GM23338 (cell line): ENCODE measurements around the gene PIAS1. TPM values are rescaled to one million over a fixed set of nuclear protein-coding genes. Genes with fewer than 3 reads are reported as not detected.

ENCODE experiments used
- ATAC-seq: fragments of 200-7000 bp; cut with Tn5 transposase; 3 replicates; pipeline ENCODE4 v1.9.1; 2020
- DNase-seq: peaks from one replicate; pipeline ENCODE4 v3.0.0-alpha.2; 2015; ENCODE audit warnings: low spot score
- H2AFZ ChIP-seq: fragments of 200-600 bp; sonication (generic); 2 replicates; pipeline ENCODE4 v1.8.0; 2016; ENCODE audit warnings: antibody characterized with exemption, mild to moderate bottlenecking, moderate library complexity
- H3F3A ChIP-seq: fragments of 200-600 bp; sonication (generic); replicated peaks from 2 replicates; pipeline ENCODE4 v1.8.0; 2017; ENCODE audit warnings: antibody characterized with exemption, mixed run types, low read depth
- H3K27ac ChIP-seq: fragments of 200-600 bp; sonication (generic); 2 replicates; pipeline ENCODE4 v1.6.1; 2016; ENCODE audit warnings: low read depth
- H3K27me3 ChIP-seq: fragments of 200-600 bp; sonication (generic); 2 replicates; pipeline ENCODE4 v1.8.0; 2016; ENCODE audit warnings: mild to moderate bottlenecking, mixed run types, moderate library complexity; ENCODE audit not compliant: insufficient read depth
- H3K36me3 ChIP-seq: fragments of 200-600 bp; sonication (generic); 2 replicates; pipeline ENCODE4 v1.8.0; 2016; ENCODE audit warnings: mild to moderate bottlenecking; ENCODE audit not compliant: insufficient read depth
- H3K4me1 ChIP-seq: fragments of 200-600 bp; sonication (generic); 2 replicates; pipeline ENCODE4 v1.8.0; 2016; ENCODE audit warnings: mild to moderate bottlenecking, moderate library complexity; ENCODE audit not compliant: insufficient read depth
- H3K4me2 ChIP-seq: fragments of 200-600 bp; sonication (generic); 2 replicates; pipeline ENCODE4 v1.7.1; 2017; ENCODE audit warnings: mixed run types
- H3K4me3 ChIP-seq: fragments of 200-600 bp; sonication (generic); 2 replicates; pipeline ENCODE4 v1.6.1; 2016; ENCODE audit warnings: mixed run types
- H3K79me2 ChIP-seq: fragments of 200-600 bp; sonication (generic); replicated peaks from 2 replicates; pipeline ENCODE4 v1.8.0; 2017; ENCODE audit warnings: mild to moderate bottlenecking; ENCODE audit not compliant: insufficient read depth
- H3K9me2 ChIP-seq: fragments of 200-600 bp; sonication (generic); 2 replicates; pipeline ENCODE4 v1.8.0; 2017; ENCODE audit not compliant: insufficient read depth
- H4K20me1 ChIP-seq: fragments of 200-600 bp; sonication (generic); replicated peaks from 2 replicates; pipeline ENCODE4 v1.8.0; 2017; ENCODE audit warnings: mild to moderate bottlenecking; ENCODE audit not compliant: insufficient read depth
- H3K27ac Mint-ChIP-seq: 2 replicates; pipeline ENCODE4 v1.8.0; 2020; ENCODE audit warnings: inconsistent platforms, mild to moderate bottlenecking, moderate library complexity, mixed read lengths
- H3K27me3 Mint-ChIP-seq: 3 replicates; pipeline ENCODE4 v1.8.0; 2022; ENCODE audit warnings: low read depth, mild to moderate bottlenecking, moderate library complexity, mixed read lengths, inconsistent platforms; ENCODE audit not compliant: insufficient read depth, poor library complexity
- H3K36me3 Mint-ChIP-seq: 3 replicates; pipeline ENCODE4 v1.8.0; 2021; ENCODE audit warnings: low read depth, mild to moderate bottlenecking, inconsistent platforms, moderate library complexity, mixed read lengths
- H3K4me1 Mint-ChIP-seq: 3 replicates; pipeline ENCODE4 v1.8.0; 2020; ENCODE audit warnings: mild to moderate bottlenecking, inconsistent platforms, mixed read lengths
- H3K4me3 Mint-ChIP-seq: 3 replicates; pipeline ENCODE4 v1.8.0; 2021; ENCODE audit warnings: moderate library complexity, mild to moderate bottlenecking, inconsistent platforms, mixed read lengths
- H3K9me3 Mint-ChIP-seq: 3 replicates; pipeline ENCODE4 v1.8.0; 2020; ENCODE audit warnings: moderate library complexity, mild to moderate bottlenecking, inconsistent platforms, mixed read lengths
- CREB1 ChIP-seq: fragments of 250-450 bp; sonication (Bioruptor Pico); IDR thresholded peaks from 2 replicates; pipeline ENCODE4 v1.5.0; 2020; ENCODE audit warnings: low read depth, mild to moderate bottlenecking, moderate library complexity
- EZH2 ChIP-seq: fragments of 200-600 bp; sonication (generic); IDR thresholded peaks from one replicate; pipeline ENCODE4 v1.8.0; 2017; ENCODE audit warnings: antibody characterized with exemption, mild to moderate bottlenecking, low read depth; ENCODE audit not compliant: unreplicated experiment
- EZH2phosphoT487 ChIP-seq: fragments of 200-600 bp; sonication (generic); IDR thresholded peaks from one replicate; pipeline ENCODE4 v1.8.1; 2018; ENCODE audit warnings: antibody characterized with exemption; ENCODE audit not compliant: unreplicated experiment
- JUNB ChIP-seq: IDR thresholded peaks from one replicate; pipeline ENCODE4 v1.6.1; 2016; ENCODE audit warnings: antibody characterized with exemption; ENCODE audit not compliant: unreplicated experiment
- NANOG ChIP-seq: IDR thresholded peaks from 2 replicates; pipeline ENCODE4 v1.6.1; 2016; ENCODE audit warnings: antibody characterized with exemption, borderline replicate concordance
- POLR2AphosphoS5 ChIP-seq: IDR thresholded peaks from 2 replicates; pipeline ENCODE4 v1.6.1; 2016; ENCODE audit warnings: antibody characterized with exemption, low read depth
- STAT1 ChIP-seq: IDR thresholded peaks from one replicate; pipeline ENCODE4 v1.6.1; 2016; ENCODE audit warnings: antibody characterized with exemption; ENCODE audit not compliant: unreplicated experiment
- ZNF114 ChIP-seq: fragments of 250-450 bp; sonication (Bioruptor Pico); IDR thresholded peaks from 2 replicates; pipeline ENCODE4 v1.5.0; 2020; ENCODE audit warnings: mild to moderate bottlenecking, moderate library complexity
- ZNF331 ChIP-seq: fragments of 250-450 bp; sonication (Bioruptor Pico); IDR thresholded peaks from 2 replicates; pipeline ENCODE4 v1.5.0; 2020; ENCODE audit warnings: low read depth, mild to moderate bottlenecking, moderate library complexity
- polyA plus RNA-seq: library from polyadenylated mRNA; unstranded; fragments of >200 nt; fragmentation: Nextera tagmentation; extraction: Ambion mirVana; gene quantifications from 2 replicates; pipeline ENCODE4 v1.2.1, GENCODE V29; 2016
- total RNA-seq: library from RNA; depleted of rRNA; stranded (reverse); fragments of >200 nt; shearing (Covaris generic); gene quantifications from 2 replicates; pipeline ENCODE4 v1.2.3, GENCODE V29; 2014
- TF ChIP-seq, protein P1 (sequence below), 2 experiments: fragments of 200-600 bp in 1 of 2; sonication (generic) in 1 of 2; conservative IDR thresholded peaks; 2 replicates each; pipeline versions ENCODE4 v1.5.1 to v1.6.1; 2016 to 2017; ENCODE audit warnings: antibody characterized with exemption in 2 of 2, low read depth in 2 of 2, mild to moderate bottlenecking in 2 of 2, moderate library complexity in 1 of 2
- TF ChIP-seq, protein P2 (sequence below): IDR thresholded peaks from 2 replicates; pipeline ENCODE4 v1.6.1; 2016; ENCODE audit warnings: antibody characterized with exemption
- TF ChIP-seq, protein P3 (sequence below): fragments of 250-450 bp; sonication (Bioruptor Pico); IDR thresholded peaks from 2 replicates; pipeline ENCODE4 v1.5.0; 2020; ENCODE audit warnings: mild to moderate bottlenecking, moderate library complexity
- TF ChIP-seq, protein P4 (sequence below): IDR thresholded peaks from one replicate; pipeline ENCODE4 v1.6.1; 2018; ENCODE audit warnings: antibody characterized with exemption; ENCODE audit not compliant: unreplicated experiment

The PIAS1 gene
- total and polyA plus RNA-seq, 2 experiments from 2014 or later: 30.7 to 32.1 TPM

DNA sequence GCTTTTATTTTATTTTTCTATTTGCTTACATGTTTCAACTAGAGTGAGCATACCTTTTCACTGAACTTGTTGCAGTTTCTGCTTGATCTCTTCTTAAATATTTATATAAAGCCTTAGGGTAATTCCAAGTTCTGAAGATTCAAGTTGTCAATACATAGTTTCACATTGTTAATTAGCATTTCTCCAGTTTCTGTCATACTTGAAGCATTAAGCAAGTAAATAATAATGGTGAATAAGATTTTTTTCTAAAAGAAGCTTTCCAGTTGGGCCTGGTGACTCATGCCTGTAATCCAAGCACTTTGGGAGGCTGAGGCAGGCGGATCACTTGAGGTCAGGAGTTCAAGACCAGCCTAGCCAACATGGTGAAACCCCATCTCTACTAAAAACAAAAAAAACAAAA is 97.2 kb downstream of the PIAS1 start:
- H3K4me1 ChIP-seq: no peaks in the 10 kb centered on the region
- H3K9me3 Mint-ChIP-seq: no peaks in the 10 kb centered on the region
- DNase-seq: no peak

More for the DNA sequence above, 97.2 kb downstream of the PIAS1 start:
- Histone ChIP-seq H2AFZ (no peak overlapping the region), H3K4me3 (no peak overlapping the region), H4K20me1 (no peaks in the 10 kb centered on the region), H3K27me3 (no peaks in the 10 kb centered on the region), H3K4me2 (no peak overlapping the region), H3K27ac (no peak overlapping the region), H3F3A (no peaks in the 10 kb centered on the region), H3K36me3 (no peaks in the 10 kb centered on the region; the same call in 1 of the 2 replicates), H3K9me2 (no peaks in the 10 kb centered on the region), H3K79me2 (no peaks in the 10 kb centered on the region; the same call in 1 of the 2 replicates)
- peaks cover 5% of the 10 kb centered on the region for H3K4me1 Mint-ChIP-seq
- ATAC-seq: no peak
- peaks cover 6% of the 10 kb centered on the region for H3K27me3 Mint-ChIP-seq
- peaks cover 7% of the 10 kb centered on the region; the same call in 1 of the 3 replicates for H3K36me3 Mint-ChIP-seq
- H3K27ac Mint-ChIP-seq: no peak overlapping the region
- TF ChIP-seq STAT1 (no peak), POLR2AphosphoS5 (no peak), ZNF114 (CRISPR knock-in tag) (no peak), JUNB (no peak), ZNF331 (CRISPR knock-in tag) (no peak), NANOG (no peak), EZH2phosphoT487 (no peak), CREB1 (CRISPR knock-in tag) (no peak), EZH2 (no peak)
- TF ChIP-seq, protein P1, sequence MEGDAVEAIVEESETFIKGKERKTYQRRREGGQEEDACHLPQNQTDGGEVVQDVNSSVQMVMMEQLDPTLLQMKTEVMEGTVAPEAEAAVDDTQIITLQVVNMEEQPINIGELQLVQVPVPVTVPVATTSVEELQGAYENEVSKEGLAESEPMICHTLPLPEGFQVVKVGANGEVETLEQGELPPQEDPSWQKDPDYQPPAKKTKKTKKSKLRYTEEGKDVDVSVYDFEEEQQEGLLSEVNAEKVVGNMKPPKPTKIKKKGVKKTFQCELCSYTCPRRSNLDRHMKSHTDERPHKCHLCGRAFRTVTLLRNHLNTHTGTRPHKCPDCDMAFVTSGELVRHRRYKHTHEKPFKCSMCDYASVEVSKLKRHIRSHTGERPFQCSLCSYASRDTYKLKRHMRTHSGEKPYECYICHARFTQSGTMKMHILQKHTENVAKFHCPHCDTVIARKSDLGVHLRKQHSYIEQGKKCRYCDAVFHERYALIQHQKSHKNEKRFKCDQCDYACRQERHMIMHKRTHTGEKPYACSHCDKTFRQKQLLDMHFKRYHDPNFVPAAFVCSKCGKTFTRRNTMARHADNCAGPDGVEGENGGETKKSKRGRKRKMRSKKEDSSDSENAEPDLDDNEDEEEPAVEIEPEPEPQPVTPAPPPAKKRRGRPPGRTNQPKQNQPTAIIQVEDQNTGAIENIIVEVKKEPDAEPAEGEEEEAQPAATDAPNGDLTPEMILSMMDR (conservative IDR thresholded peaks at IDR 0.05; ENCODE audit: low read depth in 2 of 2): no peak
- TF ChIP-seq, protein P2, sequence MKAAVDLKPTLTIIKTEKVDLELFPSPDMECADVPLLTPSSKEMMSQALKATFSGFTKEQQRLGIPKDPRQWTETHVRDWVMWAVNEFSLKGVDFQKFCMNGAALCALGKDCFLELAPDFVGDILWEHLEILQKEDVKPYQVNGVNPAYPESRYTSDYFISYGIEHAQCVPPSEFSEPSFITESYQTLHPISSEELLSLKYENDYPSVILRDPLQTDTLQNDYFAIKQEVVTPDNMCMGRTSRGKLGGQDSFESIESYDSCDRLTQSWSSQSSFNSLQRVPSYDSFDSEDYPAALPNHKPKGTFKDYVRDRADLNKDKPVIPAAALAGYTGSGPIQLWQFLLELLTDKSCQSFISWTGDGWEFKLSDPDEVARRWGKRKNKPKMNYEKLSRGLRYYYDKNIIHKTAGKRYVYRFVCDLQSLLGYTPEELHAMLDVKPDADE: no peak
- TF ChIP-seq, protein P3, sequence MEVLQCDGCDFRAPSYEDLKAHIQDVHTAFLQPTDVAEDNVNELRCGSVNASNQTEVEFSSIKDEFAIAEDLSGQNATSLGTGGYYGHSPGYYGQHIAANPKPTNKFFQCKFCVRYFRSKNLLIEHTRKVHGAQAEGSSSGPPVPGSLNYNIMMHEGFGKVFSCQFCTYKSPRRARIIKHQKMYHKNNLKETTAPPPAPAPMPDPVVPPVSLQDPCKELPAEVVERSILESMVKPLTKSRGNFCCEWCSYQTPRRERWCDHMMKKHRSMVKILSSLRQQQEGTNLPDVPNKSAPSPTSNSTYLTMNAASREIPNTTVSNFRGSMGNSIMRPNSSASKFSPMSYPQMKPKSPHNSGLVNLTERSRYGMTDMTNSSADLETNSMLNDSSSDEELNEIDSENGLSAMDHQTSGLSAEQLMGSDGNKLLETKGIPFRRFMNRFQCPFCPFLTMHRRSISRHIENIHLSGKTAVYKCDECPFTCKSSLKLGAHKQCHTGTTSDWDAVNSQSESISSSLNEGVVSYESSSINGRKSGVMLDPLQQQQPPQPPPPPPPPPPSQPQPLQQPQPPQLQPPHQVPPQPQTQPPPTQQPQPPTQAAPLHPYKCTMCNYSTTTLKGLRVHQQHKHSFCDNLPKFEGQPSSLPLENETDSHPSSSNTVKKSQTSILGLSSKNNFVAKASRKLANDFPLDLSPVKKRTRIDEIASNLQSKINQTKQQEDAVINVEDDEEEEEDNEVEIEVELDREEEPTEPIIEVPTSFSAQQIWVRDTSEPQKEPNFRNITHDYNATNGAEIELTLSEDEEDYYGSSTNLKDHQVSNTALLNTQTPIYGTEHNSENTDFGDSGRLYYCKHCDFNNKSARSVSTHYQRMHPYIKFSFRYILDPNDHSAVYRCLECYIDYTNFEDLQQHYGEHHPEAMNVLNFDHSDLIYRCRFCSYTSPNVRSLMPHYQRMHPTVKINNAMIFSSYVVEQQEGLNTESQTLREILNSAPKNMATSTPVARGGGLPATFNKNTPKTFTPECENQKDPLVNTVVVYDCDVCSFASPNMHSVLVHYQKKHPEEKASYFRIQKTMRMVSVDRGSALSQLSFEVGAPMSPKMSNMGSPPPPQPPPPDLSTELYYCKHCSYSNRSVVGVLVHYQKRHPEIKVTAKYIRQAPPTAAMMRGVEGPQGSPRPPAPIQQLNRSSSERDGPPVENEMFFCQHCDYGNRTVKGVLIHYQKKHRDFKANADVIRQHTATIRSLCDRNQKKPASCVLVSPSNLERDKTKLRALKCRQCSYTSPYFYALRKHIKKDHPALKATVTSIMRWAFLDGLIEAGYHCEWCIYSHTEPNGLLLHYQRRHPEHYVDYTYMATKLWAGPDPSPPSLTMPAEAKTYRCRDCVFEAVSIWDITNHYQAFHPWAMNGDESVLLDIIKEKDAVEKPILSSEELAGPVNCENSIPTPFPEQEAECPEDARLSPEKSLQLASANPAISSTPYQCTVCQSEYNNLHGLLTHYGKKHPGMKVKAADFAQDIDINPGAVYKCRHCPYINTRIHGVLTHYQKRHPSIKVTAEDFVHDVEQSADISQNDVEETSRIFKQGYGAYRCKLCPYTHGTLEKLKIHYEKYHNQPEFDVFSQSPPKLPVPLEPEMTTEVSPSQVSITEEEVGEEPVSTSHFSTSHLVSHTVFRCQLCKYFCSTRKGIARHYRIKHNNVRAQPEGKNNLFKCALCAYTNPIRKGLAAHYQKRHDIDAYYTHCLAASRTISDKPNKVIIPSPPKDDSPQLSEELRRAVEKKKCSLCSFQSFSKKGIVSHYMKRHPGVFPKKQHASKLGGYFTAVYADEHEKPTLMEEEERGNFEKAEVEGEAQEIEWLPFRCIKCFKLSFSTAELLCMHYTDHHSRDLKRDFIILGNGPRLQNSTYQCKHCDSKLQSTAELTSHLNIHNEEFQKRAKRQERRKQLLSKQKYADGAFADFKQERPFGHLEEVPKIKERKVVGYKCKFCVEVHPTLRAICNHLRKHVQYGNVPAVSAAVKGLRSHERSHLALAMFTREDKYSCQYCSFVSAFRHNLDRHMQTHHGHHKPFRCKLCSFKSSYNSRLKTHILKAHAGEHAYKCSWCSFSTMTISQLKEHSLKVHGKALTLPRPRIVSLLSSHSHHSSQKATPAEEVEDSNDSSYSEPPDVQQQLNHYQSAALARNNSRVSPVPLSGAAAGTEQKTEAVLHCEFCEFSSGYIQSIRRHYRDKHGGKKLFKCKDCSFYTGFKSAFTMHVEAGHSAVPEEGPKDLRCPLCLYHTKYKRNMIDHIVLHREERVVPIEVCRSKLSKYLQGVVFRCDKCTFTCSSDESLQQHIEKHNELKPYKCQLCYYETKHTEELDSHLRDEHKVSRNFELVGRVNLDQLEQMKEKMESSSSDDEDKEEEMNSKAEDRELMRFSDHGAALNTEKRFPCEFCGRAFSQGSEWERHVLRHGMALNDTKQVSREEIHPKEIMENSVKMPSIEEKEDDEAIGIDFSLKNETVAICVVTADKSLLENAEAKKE (CRISPR knock-in tag): no peak
- TF ChIP-seq, protein P4, sequence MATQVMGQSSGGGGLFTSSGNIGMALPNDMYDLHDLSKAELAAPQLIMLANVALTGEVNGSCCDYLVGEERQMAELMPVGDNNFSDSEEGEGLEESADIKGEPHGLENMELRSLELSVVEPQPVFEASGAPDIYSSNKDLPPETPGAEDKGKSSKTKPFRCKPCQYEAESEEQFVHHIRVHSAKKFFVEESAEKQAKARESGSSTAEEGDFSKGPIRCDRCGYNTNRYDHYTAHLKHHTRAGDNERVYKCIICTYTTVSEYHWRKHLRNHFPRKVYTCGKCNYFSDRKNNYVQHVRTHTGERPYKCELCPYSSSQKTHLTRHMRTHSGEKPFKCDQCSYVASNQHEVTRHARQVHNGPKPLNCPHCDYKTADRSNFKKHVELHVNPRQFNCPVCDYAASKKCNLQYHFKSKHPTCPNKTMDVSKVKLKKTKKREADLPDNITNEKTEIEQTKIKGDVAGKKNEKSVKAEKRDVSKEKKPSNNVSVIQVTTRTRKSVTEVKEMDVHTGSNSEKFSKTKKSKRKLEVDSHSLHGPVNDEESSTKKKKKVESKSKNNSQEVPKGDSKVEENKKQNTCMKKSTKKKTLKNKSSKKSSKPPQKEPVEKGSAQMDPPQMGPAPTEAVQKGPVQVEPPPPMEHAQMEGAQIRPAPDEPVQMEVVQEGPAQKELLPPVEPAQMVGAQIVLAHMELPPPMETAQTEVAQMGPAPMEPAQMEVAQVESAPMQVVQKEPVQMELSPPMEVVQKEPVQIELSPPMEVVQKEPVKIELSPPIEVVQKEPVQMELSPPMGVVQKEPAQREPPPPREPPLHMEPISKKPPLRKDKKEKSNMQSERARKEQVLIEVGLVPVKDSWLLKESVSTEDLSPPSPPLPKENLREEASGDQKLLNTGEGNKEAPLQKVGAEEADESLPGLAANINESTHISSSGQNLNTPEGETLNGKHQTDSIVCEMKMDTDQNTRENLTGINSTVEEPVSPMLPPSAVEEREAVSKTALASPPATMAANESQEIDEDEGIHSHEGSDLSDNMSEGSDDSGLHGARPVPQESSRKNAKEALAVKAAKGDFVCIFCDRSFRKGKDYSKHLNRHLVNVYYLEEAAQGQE: no peak
- H3K4me3 Mint-ChIP-seq: no peak overlapping the region
